ENCODE results near the gene CEP104. TPM values are rescaled to one million over a fixed set of nuclear protein-coding genes. Genes with fewer than 3 reads are reported as not detected.

The CEP104 gene
- total RNA-seq, 4 donors from 2014 or later = 26.0 to 41.6 (median 30.8) TPM

GRCh38 chr1:3852091-3852490 lies 4.9 kb downstream of the CEP104 start:
- H3K36me3 ChIP-seq = peaks cover 16 to 22% of the 10 kb centered on the region in 2 donors
- whole genome bisulfite sequencing, 2 donors = 86 to 88% methylated on average over 11 to 12 of the region's 12 CpGs

GRCh38 chr1:3851292-3851691 lies 5.7 kb downstream of the CEP104 start:
- H3K4me1 ChIP-seq = peaks cover 6 to 11% of the 10 kb centered on the region in 2 donors
- peaks cover 16 to 25% of the 10 kb centered on the region in 2 donors for H3K36me3 ChIP-seq
- H3K9me3 ChIP-seq = no peaks in the 10 kb centered on the region
- DNase-seq = no peak
- intact Hi-C loops (cut with DNase I) = no loop called here
- no peaks in the 10 kb centered on the region for H3K27me3 ChIP-seq
- no peak overlapping the region for H3K27ac ChIP-seq
- TF ChIP-seq CTCF (IDR thresholded peaks at IDR 0.05) (no peak), POLR2A (IDR thresholded peaks at IDR 0.05) (no peak)
- H3K4me3 ChIP-seq (replicated peaks in 1 of 3) = no peak overlapping the region
- 97% methylated on average over 6 of the region's 6 CpGs for WGBS, 2 donors

More at GRCh38 chr1:3852091-3852490, 4.9 kb downstream of the CEP104 start:
- intact Hi-C loops (cut with DNase I) = no loop called here
- no peaks in the 10 kb centered on the region for H3K9me3 ChIP-seq
- no peaks in the 10 kb centered on the region for H3K27me3 ChIP-seq
- no peak overlapping the region for H3K4me3 ChIP-seq (replicated peaks in 1 of 3)
- DNase-seq = no peak
- no peak overlapping the region for H3K27ac ChIP-seq
- TF ChIP-seq POLR2A (IDR thresholded peaks at IDR 0.05) = no peak
- TF ChIP-seq CTCF (IDR thresholded peaks at IDR 0.05) = no peak
- H3K4me1 ChIP-seq = peaks cover 6 to 11% of the 10 kb centered on the region in 2 donors

- Histone ChIP-seq H3K36me3 (peaks cover 16 to 25% of the 10 kb centered on the region in 2 donors), H3K27ac (no peak overlapping the region), H3K4me3 (replicated peaks in 1 of 3) (no peak overlapping the region), H3K4me1 (peaks cover 2 to 6% of the 10 kb centered on the region in 2 donors), H3K27me3 (no peaks in the 10 kb centered on the region), H3K9me3 (no peaks in the 10 kb centered on the region)
- intact Hi-C loops (cut with DNase I) = no loop called here
- TF ChIP-seq POLR2A (IDR thresholded peaks at IDR 0.05) (no peak), CTCF (IDR thresholded peaks at IDR 0.05) (no peak)
- no peak for DNase-seq
- WGBS, 2 donors = 84 to 88% methylated on average over 9 to 12 of the region's 12 CpGs
These were observed 6.2 kb downstream of the CEP104 start for GRCh38 chr1:3850857-3851256.

GRCh38 chr1:3847081-3847480 lies 9.9 kb downstream of the CEP104 start:
- WGBS, 2 donors = 83 to 91% methylated on average over 6 of the region's 6 CpGs
- Histone ChIP-seq H3K4me3 (replicated peaks in 1 of 3) (no peak overlapping the region), H3K9me3 (no peaks in the 10 kb centered on the region), H3K36me3 (peaks cover 28 to 48% of the 10 kb centered on the region in 2 donors), H3K4me1 (no peaks in the 10 kb centered on the region), H3K27ac (no peak overlapping the region), H3K27me3 (no peaks in the 10 kb centered on the region)
- TF ChIP-seq CTCF (IDR thresholded peaks at IDR 0.05) (no peak), POLR2A (IDR thresholded peaks at IDR 0.05) (no peak)
- DNase-seq = no peak
- intact Hi-C loops (cut with DNase I) = no loop called here

- WGBS, 2 donors = 93 to 97% methylated on average over 3 of the region's 3 CpGs
- H3K9me3 ChIP-seq = no peaks in the 10 kb centered on the region
- no peaks in the 10 kb centered on the region for H3K27me3 ChIP-seq
- no peak overlapping the region for H3K4me3 ChIP-seq (replicated peaks in 1 of 3)
- no peak overlapping the region for H3K27ac ChIP-seq
- intact Hi-C loops (cut with DNase I) = no loop called here
- TF ChIP-seq CTCF (IDR thresholded peaks at IDR 0.05) = no peak
- TF ChIP-seq POLR2A (IDR thresholded peaks at IDR 0.05) = no peak
- no peak for DNase-seq
- no peaks in the 10 kb centered on the region for H3K4me1 ChIP-seq
- H3K36me3 ChIP-seq = peaks cover 25 to 45% of the 10 kb centered on the region in 2 donors
These were observed 10.5 kb downstream of the CEP104 start for GRCh38 chr1:3846541-3846940.
